Suppressor macrophage (primary cell): ENCODE data around the gene ZFAND2B.
"Not testable (repeated sequence)": the region's sequence is repeated elsewhere in the genome, so short reads cannot be mapped to it uniquely, and the experiment has no call there.

ENCODE experiments used
- DNase-seq, 4 experiments: peaks; one replicate each; pipeline ENCODE4 v3.0.0-alpha.2; 2020 to 2022

The ZFAND2B gene

DNA sequence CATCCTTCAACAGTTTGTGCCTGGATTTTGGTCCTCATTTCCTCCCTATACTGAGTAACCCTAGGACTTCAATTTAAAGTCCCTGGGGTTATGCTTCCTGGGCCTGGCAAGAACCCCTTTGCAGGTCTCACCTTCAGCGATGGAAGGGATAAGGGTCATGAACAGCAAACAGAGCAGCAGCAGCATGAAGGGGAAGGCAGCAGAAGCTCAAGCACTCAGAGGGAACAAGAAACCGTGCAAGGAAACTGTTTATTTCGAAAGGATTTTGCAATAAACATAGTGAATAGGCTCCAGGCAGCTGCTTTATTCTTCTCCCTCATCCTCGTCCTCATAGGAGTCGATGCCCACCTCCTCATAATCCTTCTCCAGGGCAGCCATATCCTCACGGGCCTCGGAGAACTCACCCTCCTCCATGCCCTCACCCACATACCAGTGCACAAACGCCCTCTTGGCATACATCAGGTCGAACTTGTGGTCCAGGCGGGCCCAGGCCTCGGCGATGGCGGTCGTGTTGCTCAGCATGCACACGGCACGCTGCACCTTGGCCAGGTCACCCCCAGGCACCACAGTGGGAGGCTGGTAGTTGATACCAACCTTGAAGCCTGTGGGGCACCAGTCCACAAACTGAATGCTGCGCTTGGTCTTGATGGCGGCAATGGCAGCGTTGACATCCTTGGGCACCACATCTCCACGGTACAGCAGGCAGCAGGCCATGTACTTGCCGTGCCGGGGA is 43.6 kb downstream of the ZFAND2B start:
- peak in 3 of 4 experiments; percentile 13 to 45 (median 27) for DNase-seq

DNA sequence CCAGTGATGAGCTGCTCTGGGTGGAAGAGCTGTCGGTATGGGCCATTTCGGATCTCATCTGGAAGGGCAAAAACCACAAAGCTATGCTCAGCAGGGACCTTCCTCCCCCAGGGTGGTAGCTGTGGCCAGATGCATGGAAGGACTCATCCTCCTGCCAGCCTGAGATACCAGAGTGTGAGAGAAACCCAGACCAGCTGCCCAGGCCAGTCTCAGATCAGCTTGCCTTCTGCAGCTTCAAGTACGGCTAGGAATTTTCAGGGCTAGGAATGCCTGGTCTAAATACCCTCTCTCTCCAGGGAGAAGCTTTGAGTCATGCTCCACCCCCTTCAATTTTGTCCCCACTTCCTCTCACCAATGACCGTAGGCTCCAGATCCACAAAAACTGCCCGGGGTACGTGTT is 45.1 kb downstream of the ZFAND2B start:
- DNase-seq: peak in 3 of 4 experiments; percentile 16 to 32 (median 20)

DNA sequence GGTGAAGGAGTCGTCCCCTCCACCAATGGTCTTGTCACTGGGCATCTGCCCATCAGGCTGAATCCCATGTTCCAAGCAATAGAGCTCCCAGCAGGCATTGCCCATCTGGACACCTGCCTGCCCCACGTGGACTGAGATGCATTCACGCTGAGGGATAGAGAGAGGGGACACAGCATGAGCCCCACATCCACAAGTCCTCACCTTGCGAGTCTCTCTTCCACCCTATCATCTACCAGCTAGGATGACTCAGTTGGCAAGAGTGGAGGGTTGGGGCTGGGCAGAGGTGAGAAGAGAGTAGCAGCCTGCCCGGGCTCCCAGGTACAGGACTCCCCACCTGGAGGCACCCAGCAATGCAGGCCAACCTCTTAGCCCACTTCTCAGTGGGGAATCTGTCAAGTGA is 45.5 kb downstream of the ZFAND2B start:
- DNase-seq: no peak

DNA sequence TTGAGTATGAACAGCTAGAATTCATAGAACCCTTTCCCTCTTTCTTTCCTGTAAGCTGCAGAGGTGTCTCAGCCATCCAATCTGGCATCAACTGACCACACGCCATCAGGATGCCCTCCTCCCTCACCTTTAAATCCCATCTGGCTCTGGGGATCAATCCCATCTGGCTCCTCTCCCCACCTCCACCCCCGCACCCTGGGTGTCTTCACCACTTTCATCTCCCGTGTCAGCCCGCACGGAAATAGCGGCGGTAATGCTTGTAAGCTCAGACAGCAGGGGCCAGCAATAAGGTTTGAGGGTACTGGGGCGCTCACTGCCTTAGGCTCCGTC is 46.0 kb downstream of the ZFAND2B start:
- no peak for DNase-seq

DNA sequence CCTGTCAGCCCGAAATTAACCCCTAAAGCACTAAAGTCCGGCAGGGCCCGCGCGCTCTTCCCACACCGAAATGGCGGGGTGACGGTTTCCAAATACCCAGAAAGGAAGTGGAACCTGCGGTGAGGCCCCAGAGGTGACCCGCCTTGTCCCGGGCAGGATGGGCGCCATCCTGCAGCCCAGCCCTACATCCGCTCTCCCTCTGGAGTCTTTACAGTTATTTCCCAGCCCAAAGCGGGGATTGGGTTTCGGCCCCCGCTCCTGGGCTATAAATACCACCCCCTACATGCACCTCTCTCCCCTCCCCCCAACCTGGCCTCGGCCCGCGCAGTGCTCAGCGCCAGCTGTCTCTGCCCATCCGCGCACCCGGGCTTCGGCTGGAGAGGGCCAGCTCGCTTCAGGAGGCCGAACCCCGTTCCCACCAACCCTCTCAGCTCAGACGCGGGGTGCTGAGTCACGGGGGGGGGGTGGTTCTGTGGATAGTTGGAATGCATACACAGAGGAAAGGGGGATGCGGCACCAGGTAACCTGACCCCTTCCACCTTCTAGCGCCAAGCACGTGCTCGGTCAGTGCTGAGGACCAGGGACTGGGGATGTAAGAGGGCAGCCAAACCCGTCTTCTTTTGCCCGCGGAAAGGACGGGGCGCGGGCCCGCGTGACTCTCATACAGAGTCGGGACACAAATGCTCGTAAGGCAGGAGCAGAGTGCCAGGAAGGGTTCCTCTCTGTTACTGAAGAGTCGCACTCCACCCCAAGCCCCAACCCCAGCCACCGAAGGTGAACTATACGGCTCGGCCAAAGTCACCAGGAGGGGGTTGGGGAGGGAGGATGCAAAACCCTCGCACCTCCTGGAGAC is 46.5 kb downstream of the ZFAND2B start, which contains the start of gene TUBA4B:
Gene TUBA4B, plus strand, starts transcription at position 344 of the 853 bp plus-strand sequence. Its CDS starts 165 bp downstream, at position 509.
- peak; percentile 20 to 58 (median 37) for DNase-seq

DNA sequence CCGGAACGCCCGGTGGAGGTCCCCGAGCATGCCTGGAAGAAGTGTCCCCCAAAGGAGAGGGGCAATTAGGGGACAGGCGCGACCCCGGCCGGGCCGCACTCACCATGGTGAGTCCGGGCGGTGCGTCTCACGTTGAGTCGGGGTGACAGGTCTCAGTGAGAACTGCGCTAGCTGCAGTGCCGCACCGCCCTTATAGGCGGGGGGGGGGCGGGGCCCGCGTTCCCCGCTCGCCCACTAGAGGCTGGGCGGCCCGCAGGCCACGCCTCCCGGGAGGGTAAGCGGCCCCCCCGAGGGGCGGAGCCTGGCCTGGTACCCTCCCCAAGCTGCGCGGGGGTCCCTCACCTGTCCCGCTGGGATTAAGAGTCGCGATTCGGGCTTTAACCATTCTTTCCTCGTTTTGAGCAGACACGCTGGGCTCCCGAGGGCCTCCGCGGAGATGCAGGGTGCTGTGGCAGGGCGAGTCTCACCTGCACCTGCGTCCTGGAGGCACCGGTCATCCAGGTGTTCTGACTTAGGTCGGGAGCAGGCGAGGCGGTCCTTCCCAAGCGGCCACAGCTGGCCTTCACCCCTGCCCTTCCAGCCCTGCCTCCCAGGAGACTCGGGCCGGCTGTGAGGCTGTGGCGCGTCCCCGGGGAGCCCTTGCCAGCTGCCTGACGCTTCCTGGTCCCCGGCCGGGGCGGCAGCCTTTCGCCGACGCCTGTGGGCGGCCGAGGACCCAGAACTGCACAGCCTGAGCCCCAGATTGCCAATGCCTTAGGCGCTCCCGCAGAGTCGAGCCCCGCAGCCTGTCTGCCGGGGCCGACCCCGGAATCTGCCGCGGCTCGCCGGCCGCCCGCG is 47.4 kb downstream of the ZFAND2B start, which contains the start of gene TUBA4A:
Gene TUBA4A, minus strand, starts transcription at position 166 of the 837 bp plus-strand sequence. Its CDS starts 60 bp downstream, at position 106.
- DNase-seq: peak; percentile 87 to 95 (median 91)

DNA sequence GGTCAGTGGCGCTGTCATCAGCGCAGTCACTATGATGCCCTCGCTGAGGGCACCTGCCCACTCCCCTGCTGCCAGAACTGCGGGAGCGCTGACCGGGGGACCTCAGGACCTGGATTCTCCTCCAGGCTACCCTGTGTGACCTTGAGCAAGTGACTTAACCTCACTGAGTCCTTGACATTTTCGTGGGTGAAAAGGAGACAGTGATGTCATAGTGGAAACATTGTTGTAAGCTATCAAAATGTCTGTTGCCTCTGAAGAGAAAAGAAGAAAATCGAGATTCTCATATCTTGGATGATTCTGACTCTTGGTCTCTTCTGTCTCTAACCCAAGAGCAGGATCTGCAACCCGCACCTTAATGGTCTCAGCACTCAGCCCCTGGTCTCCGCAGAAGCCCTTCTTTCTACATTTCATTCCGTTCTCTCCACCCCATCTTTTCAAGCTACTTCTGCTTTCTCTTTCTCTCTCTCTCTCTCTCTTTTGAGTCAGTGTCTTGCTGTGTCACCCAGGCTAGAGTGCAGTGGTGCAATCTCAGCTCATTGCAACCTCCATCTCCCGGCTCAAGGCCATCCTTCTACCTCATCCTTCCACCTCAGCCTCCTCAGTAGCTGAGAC is 48.1 kb downstream of the ZFAND2B start:
- DNase-seq: peak; percentile 54 to 76 (median 60)

DNA sequence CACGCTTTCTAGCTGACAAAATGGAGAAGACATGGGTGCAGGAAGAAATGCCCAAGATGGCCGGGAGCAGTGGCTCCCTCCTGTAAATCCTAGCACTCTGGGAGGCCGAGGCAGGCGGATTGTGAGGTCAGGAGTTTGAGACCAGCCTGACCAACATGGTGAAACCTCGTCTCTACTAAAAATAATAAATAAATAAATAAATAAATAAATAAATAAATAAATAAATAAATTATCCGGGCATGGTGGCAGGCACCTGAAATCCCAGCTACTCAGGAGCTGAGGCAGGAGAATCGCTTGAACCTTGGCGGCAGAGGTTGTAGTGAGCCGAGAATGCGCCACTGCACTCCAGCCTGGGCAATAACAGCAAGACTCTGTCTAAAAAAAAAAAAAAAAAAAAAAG is 52.4 kb downstream of the ZFAND2B start:
- DNase-seq: not testable (repeated sequence)
